Adrenal gland (tissue), 12 donors: ENCODE data around the gene TEX11. TPM values are rescaled to one million over a fixed set of nuclear protein-coding genes. Genes with fewer than 3 reads are reported as not detected.
"Not testable (repeated sequence)": the region's sequence is repeated elsewhere in the genome, so short reads cannot be mapped to it uniquely, and the experiment has no call there.

Experiments
- DNase-seq, 7 donors: peaks; one replicate each; pipeline ENCODE4 v3.0.0-alpha.2; 2019 to 2020
- H3K27ac ChIP-seq, 5 donors: fragments of 200-600 bp; sonication (generic) in 4 of 5; 1 replicate in 3 of 5; 2 replicates in 2 of 5; pipeline versions ENCODE4 v1.5.1 to v1.8.0; 2016 to 2020; ENCODE audit warnings: mild to moderate bottlenecking in 1 of 5
- H3K27me3 ChIP-seq: fragments of 200-600 bp; 2 replicates; pipeline ENCODE4 v1.8.0; 2021
- H3K36me3 ChIP-seq, 2 donors: fragments of 200-600 bp; replicated peaks in 1 of 2; 1 replicate in 1 of 2; 2 replicates in 1 of 2; pipeline versions ENCODE4 v1.5.1 to v1.8.0; 2018 to 2022
- H3K4me1 ChIP-seq, 2 donors: fragments of 200-600 bp; replicated peaks in 1 of 2; 1 replicate in 1 of 2; 2 replicates in 1 of 2; pipeline versions ENCODE4 v1.5.1 to v1.8.0; 2018 to 2021
- H3K4me3 ChIP-seq, 4 donors: fragments of 200-600 bp; sonication (generic) in 3 of 4; one replicate each; pipeline ENCODE4 v1.5.1; 2016 to 2018
- H3K9me3 ChIP-seq, 3 donors: fragments of 200-600 bp; sonication (generic) in 1 of 3; replicated peaks in 1 of 3; 1 replicate in 2 of 3; 2 replicates in 1 of 3; pipeline versions ENCODE4 v1.5.1 to v1.8.0; 2016 to 2021
- POLR2A ChIP-seq, 2 donors: fragments of 450-650 bp; IDR thresholded peaks; one replicate each; pipeline ENCODE4 v1.6.1; 2017; ENCODE audit warnings: antibody characterized with exemption in 2 of 2, mild to moderate bottlenecking in 2 of 2, moderate library complexity in 1 of 2
- WGBS, 4 donors: extraction: QIAGEN DNeasy Blood & Tissue Kit in 2 of 4; methylation state at CpG; one replicate each; pipeline versions ENCODE4 v1.1.5 to v1.1.7; 2013 to 2017; 5-methylcytosine and 5-hydroxymethylcytosine counted together
- intact Hi-C, 2 donors: fragments of 100-400 bp; cut with DNase I; formaldehyde crosslinking; loops; one replicate each; pipeline versions ENCODE4 v1.14.1 to v1.15.0; 2022 to 2023
- polyA plus RNA-seq, 3 donors: library from polyadenylated mRNA; stranded (reverse); fragments of 200-250 nt in 2 of 3; fragments of 350-450 nt in 1 of 3; fragmentation: Illumina TruSeq in 1 of 3; extraction: RNeasy Lipid Tissue Mini Kit (QIAGEN cat#74804) in 1 of 3; gene quantifications; one replicate each; pipeline ENCODE4 v1.2.3, GENCODE V29; 2013 to 2014
- total RNA-seq, 9 donors: library from RNA; depleted of rRNA in 4 of 9; stranded (reverse); fragments of >200 nt in 4 of 9; fragments of 120-200 nt in 1 of 9; fragmentation: NEBNext Ultra II Directional in 1 of 9; extraction: Animal tissue kit (Norgen Biotek cat#: 25700) in 1 of 9; gene quantifications; one replicate each; pipeline versions ENCODE4 v1.1.0 to v1.2.4, GENCODE V29; 2013 to 2023
- TF ChIP-seq, protein P1 (sequence below), 6 experiments: fragments of 450-650 bp in 4 of 6; fragments of 200-600 bp in 2 of 6; sonication (generic) in 1 of 6; IDR thresholded peaks; 1 replicate in 5 of 6; 2 replicates in 1 of 6; pipeline versions ENCODE4 v1.5.1 to v1.8.0; 2016 to 2021; ENCODE audit warnings: antibody characterized with exemption in 6 of 6, mild to moderate bottlenecking in 2 of 6, moderate library complexity in 1 of 6
- donor health status: healthy with polysubstance abuse.
- donor health status: Bipolar disorder and iron deficiency.
- donor health status: DM: yes; HTN: yes; CAD: no.
- donor health status: DM: no; HTN: no; CAD: no.
- donor health status: DM: no; HTN: no; CAD: no.
- donor health status: DM: yes; HTN: yes; CAD: no.

The TEX11 gene
- total and polyA plus RNA-seq, 12 donors: 0.13 TPM; not detected in 11

DNA sequence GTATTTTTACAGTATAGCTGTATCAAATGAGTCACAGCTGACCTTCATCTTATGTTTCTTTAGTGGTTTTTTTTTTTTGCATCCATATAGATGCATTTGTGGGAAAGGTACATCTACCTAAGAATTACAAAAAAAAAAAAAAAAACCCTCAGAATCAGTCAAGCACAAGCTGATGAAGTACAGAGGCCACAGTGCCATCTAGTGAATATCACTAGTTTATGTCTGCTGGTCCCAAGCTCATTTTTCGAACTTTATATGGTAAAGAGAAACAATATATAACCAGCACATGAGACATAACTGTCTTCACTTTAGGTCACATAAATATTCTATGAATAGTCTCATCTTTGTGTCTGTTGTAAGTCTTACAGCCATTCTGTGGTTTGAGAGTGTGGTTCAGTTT is 243.8 kb downstream of the TEX11 start:
- peak in 2 of 7 donors; percentile 3 to 13 for DNase-seq
- peaks cover 25% of the 10 kb centered on the region for H3K27me3 ChIP-seq
- intact Hi-C loops: loop anchor here in 1 of 2 donors (5.0 kb wide), 1 partner anchor 212 kb away; no protein-coding TSS in a partner anchor
- no peaks in the 10 kb centered on the region for H3K4me1 ChIP-seq
- H3K27ac ChIP-seq: no peak overlapping the region
- no peaks in the 10 kb centered on the region for H3K36me3 ChIP-seq
- TF ChIP-seq POLR2A (IDR thresholded peaks at IDR 0.05): no peak
- TF ChIP-seq, protein P1, sequence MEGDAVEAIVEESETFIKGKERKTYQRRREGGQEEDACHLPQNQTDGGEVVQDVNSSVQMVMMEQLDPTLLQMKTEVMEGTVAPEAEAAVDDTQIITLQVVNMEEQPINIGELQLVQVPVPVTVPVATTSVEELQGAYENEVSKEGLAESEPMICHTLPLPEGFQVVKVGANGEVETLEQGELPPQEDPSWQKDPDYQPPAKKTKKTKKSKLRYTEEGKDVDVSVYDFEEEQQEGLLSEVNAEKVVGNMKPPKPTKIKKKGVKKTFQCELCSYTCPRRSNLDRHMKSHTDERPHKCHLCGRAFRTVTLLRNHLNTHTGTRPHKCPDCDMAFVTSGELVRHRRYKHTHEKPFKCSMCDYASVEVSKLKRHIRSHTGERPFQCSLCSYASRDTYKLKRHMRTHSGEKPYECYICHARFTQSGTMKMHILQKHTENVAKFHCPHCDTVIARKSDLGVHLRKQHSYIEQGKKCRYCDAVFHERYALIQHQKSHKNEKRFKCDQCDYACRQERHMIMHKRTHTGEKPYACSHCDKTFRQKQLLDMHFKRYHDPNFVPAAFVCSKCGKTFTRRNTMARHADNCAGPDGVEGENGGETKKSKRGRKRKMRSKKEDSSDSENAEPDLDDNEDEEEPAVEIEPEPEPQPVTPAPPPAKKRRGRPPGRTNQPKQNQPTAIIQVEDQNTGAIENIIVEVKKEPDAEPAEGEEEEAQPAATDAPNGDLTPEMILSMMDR (IDR thresholded peaks at IDR 0.05): peak in 3 of 6 experiments; percentile 11 to 47 (median 28)
- no peaks in the 10 kb centered on the region for H3K9me3 ChIP-seq
- 3 to 42% (median 17%) methylated on average over 1 of the region's 1 CpG for WGBS, 4 donors
- H3K4me3 ChIP-seq: no peak overlapping the region

DNA sequence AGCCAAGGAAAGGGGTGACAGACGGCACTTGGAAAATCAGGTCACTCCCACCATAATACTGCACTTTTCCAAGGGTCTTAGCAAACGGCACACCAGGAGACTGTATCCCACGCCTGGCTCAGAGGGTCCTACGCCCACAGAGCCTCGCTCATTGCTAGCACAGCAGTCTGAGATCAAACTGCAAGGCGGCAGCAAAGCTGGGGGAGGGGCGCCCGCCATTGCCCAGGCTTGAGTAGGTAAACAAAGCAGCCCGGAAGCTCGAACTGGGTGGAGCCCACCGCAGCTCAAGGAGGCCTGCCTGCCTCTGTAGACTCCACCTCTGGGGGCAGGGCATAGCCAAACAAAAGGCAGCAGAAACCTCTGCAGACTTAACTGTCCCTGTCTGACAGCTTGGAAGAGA is 247.4 kb downstream of the TEX11 start:
- not testable (repeated sequence) for H3K9me3 ChIP-seq, H3K36me3 ChIP-seq, H3K27ac ChIP-seq, H3K4me1 ChIP-seq, H3K4me3 ChIP-seq, DNase-seq
- WGBS, 4 donors: 53 to 60% (median 58%) methylated on average over 5 to 10 of the region's 11 CpGs; no CpG with 5 or more reads in 1 of the 4 donors
- intact Hi-C loops: loop anchor here in 1 of 2 donors (5.0 kb wide), 1 partner anchor 209 kb away; no protein-coding TSS in a partner anchor
- peaks cover 17% of the 10 kb centered on the region for H3K27me3 ChIP-seq

GRCh38 chrX:70657546-70657945 is 251.0 kb downstream of the TEX11 start:
- peaks cover 14% of the 10 kb centered on the region for H3K27me3 ChIP-seq
- H3K36me3 ChIP-seq, H3K9me3 ChIP-seq, intact Hi-C loops, H3K4me1 ChIP-seq, H3K27ac ChIP-seq, DNase-seq, H3K4me3 ChIP-seq: not testable (repeated sequence)
- 64 to 91% (median 73%) methylated on average over 2 to 4 of the region's 4 CpGs for WGBS, 4 donors

DNA sequence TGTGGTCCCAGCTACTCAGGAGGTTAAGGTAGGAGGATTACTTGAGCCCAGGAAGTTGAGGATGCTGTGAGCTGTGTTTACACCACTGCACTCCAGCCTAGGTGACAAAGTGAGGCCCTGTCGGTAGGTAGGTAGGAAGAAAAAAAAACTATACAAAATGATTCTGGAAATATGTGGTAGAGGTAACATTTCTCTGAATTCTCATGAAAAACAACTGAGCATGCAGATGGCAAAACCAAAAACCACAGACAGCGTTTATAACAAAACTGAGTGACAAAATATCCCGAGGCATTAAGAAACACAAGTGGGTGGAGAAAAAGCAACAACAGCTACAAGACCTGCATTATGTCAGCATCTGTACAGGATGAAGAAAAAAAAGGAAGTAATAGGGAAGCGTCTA is 252.2 kb downstream of the TEX11 start:
- 41 to 70% (median 54%) methylated on average over 4 of the region's 4 CpGs for WGBS, 4 donors

DNA sequence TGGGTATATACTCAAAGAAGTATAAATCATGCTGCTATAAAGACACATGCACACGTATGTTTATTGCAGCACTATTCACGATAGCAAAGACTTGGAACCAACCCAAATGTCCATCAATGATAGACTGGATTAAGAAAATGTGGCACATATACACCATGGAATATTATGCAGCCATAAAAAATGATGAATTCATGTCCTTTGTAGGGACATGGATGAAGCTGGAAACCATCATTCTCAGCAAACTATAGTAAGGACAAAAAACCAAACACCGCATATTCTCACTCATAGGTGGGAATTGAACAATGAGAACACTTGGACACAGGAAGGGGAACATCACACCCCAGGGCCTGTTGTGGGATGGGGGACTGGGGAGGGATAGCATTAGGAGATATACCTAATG is 260.6 kb downstream of the TEX11 start:
- H3K27me3 ChIP-seq, intact Hi-C loops, DNase-seq, H3K4me1 ChIP-seq, H3K36me3 ChIP-seq, H3K4me3 ChIP-seq, H3K9me3 ChIP-seq, H3K27ac ChIP-seq: not testable (repeated sequence)
- 74 to 90% (median 84%) methylated on average over 2 to 3 of the region's 3 CpGs for whole genome bisulfite sequencing, 4 donors

More for the DNA sequence above, 252.2 kb downstream of the TEX11 start:
- DNase-seq: no peak
- no peak overlapping the region for H3K4me3 ChIP-seq
- intact Hi-C loops: no loop called here
- H3K27me3 ChIP-seq: peaks cover 15% of the 10 kb centered on the region
- H3K27ac ChIP-seq: no peak overlapping the region
- no peaks in the 10 kb centered on the region for H3K36me3 ChIP-seq
- H3K4me1 ChIP-seq: no peaks in the 10 kb centered on the region
- no peak for TF ChIP-seq POLR2A (IDR thresholded peaks at IDR 0.05)
- TF ChIP-seq, protein P1 (IDR thresholded peaks at IDR 0.05): no peak
- no peaks in the 10 kb centered on the region for H3K9me3 ChIP-seq

- no peak overlapping the region for H3K27ac ChIP-seq
- TF ChIP-seq POLR2A (IDR thresholded peaks at IDR 0.05): no peak
- TF ChIP-seq, protein P1 (IDR thresholded peaks at IDR 0.05): no peak
- no peak overlapping the region for H3K4me3 ChIP-seq
- H3K27me3 ChIP-seq: peaks cover 8% of the 10 kb centered on the region
- no peaks in the 10 kb centered on the region for H3K36me3 ChIP-seq
- intact Hi-C loops: no loop called here
- H3K4me1 ChIP-seq: no peaks in the 10 kb centered on the region
- DNase-seq: no peak
- H3K9me3 ChIP-seq: no peaks in the 10 kb centered on the region
- WGBS, 4 donors: 77 to 83% methylated on average over 1 of the region's 1 CpG; no CpG with 5 or more reads in 2 of the 4 donors
These were observed 272.3 kb downstream of the TEX11 start for GRCh38 chrX:70636218-70636617.
